Suprapubic skin (tissue), 4 donors: ENCODE measurements around the gene SLC4A11.

Experiments
- CTCF ChIP-seq, 2 donors: fragments of 200-600 bp in 1 of 2; fragments of 450-650 bp in 1 of 2; sonication (generic) in 1 of 2; IDR thresholded peaks; one replicate each; pipeline ENCODE4 v1.5.1; 2016 to 2019; ENCODE audit warnings: antibody characterized with exemption in 2 of 2, mild to moderate bottlenecking in 1 of 2, moderate library complexity in 1 of 2
- EP300 ChIP-seq: sonication (generic); formaldehyde crosslinking; IDR thresholded peaks from one replicate; pipeline ENCODE4 v1.6.1; 2017; ENCODE audit warnings: antibody characterized with exemption
- POLR2A ChIP-seq, 2 donors: fragments of 450-650 bp; IDR thresholded peaks; one replicate each; pipeline ENCODE4 v1.6.1; 2017; ENCODE audit warnings: antibody characterized with exemption in 2 of 2, mild to moderate bottlenecking in 2 of 2, moderate library complexity in 2 of 2
- POLR2AphosphoS5 ChIP-seq, 3 donors: sonication (generic); formaldehyde crosslinking; IDR thresholded peaks; one replicate each; pipeline ENCODE4 v1.6.1; 2017; ENCODE audit warnings: antibody characterized with exemption in 3 of 3

GRCh38 chr20:3273371-3273770 lies 34.4 kb upstream of the SLC4A11 start:
- TF ChIP-seq POLR2AphosphoS5 (IDR thresholded peaks at IDR 0.05) = no peak
- TF ChIP-seq CTCF (IDR thresholded peaks at IDR 0.05) = no peak
- TF ChIP-seq POLR2A (IDR thresholded peaks at IDR 0.05) = no peak
- no peak for TF ChIP-seq EP300
